Stomach smooth muscle (tissue), 2 donors: Measurements from ENCODE around the gene FAM83C.

Experiments
- H3K27ac ChIP-seq: one replicate; pipeline ENCODE4 v1.7.0; 2013; ENCODE audit warnings: mild to moderate bottlenecking, low read length, inconsistent platforms
- H3K27me3 ChIP-seq, 2 donors: one replicate each; pipeline ENCODE4 v1.7.0; 2013; ENCODE audit warnings: low read length in 2 of 2; ENCODE audit not compliant: insufficient read depth in 2 of 2, control insufficient read depth in 1 of 2
- H3K36me3 ChIP-seq, 2 donors: one replicate each; pipeline ENCODE4 v1.7.0; 2013; ENCODE audit warnings: low read length in 2 of 2; ENCODE audit not compliant: control insufficient read depth in 2 of 2, insufficient read depth in 2 of 2
- H3K4me1 ChIP-seq: one replicate; pipeline ENCODE4 v1.7.0; 2013; ENCODE audit warnings: low read length; ENCODE audit not compliant: control insufficient read depth, insufficient read depth
- H3K4me3 ChIP-seq, 2 donors: one replicate each; pipeline ENCODE4 v1.7.0; 2013; ENCODE audit warnings: low read length in 2 of 2
- H3K9ac ChIP-seq, 2 donors: one replicate each; pipeline ENCODE4 v1.7.0; 2013; ENCODE audit warnings: low read length in 2 of 2, mild to moderate bottlenecking in 1 of 2
- H3K9me3 ChIP-seq, 2 donors: one replicate each; pipeline ENCODE4 v1.7.0; 2013; ENCODE audit warnings: low read length in 2 of 2; ENCODE audit not compliant: control insufficient read depth in 2 of 2
- donor health status: healthy.
- donor health status: Pancreatic carcinoma.

Gene FAM83C

DNA sequence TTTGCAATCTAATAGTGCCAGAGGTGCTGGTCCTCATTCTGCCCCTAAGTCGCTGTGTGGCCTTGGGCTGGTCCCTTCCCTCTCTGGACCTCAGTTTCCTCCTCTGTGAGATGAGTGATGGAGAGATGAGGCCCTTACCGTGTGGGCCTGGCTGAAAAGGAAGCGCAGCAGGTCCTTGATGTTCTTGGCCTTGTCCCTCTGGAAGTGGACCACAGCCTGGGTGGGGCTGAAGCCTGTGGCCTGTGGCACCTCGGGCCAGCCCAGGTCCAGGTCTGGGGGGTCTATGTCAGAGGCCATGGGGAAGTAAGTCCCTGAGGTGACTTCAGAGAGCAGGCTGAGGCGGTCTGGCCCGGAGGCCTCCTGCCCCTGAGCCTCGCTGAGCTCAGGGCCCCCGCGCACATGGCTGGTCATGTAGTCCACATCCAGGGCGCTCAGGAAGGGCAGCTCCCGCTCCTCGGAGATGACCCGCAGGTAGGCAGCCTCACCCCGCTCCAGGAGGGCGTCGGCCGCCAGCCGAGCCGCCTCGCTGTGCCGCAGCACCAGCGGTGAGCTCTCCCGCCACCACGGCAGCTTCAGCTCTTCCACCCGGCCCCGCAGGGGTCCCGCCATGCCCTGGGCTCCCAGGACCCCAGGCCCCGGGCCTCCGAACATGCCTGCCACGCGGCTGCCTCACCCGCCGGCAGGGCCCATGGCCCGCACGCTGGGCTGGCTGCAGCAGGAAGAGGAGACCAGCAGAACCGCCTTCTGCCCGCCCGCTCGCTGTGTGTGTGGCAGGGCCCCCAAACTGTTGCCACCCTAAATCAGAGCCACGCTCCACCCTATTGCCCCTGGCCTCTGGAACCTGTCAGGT lies at the start of gene FAM83C:
Gene FAM83C (minus strand): TSS at position 772 of the 850 bp plus-strand sequence. CDS start 121 bp downstream, at position 651.
- peaks cover 5 to 8% of the 10 kb centered on the region in 2 donors for H3K27me3 ChIP-seq
- no peak within 1 kb of the TSS for H3K4me3 ChIP-seq

DNA sequence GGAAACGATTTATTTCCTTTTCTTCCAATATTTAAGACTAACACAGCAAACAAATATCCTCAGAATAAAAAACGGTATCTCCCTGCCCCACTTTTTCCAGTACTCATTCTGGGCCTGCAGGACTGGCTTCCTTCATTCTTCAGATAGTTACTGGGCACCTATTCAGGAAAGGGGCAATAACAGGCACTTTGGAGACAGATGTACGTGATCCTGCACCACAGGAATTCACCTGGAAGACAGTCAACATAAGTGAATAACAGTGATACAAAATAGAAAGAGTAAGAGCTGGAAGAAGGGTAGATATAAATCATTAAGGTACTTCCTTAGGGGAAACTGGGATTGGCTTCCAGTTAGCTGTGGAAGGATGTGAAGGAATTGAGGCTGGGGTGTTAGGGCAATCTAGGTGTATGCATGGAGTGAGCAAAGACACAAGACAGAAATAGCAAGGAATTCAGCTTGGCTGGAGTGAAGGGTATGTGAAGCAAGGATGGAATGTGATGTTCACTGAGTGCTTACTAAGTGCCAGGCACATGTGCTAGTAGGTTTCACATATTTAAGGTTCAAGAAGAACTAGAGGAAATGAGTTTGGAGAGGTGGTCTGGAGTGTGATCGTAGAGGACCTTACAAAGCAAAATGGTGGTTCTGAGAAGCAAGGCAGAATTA lies 49.3 kb upstream of the FAM83C start:
- no peaks in the 10 kb centered on the region for H3K27me3 ChIP-seq
- H3K4me1 ChIP-seq, result peaks cover 9% of the 10 kb centered on the region
- no peaks in the 10 kb centered on the region for H3K9me3 ChIP-seq
- peak overlapping the region; percentile 46 for H3K27ac ChIP-seq
- no peak overlapping the region for H3K9ac ChIP-seq
- peaks cover 16 to 20% of the 10 kb centered on the region in 2 donors for H3K36me3 ChIP-seq
- H3K4me3 ChIP-seq, result no peak overlapping the region

More for the DNA sequence above, at the start of gene FAM83C:
- H3K9ac ChIP-seq, result no peak within 1 kb of the TSS
- no peaks in the 10 kb centered on the region for H3K9me3 ChIP-seq
- H3K4me1 ChIP-seq, result no peaks in the 10 kb centered on the region
- H3K27ac ChIP-seq, result no peak within 1 kb of the TSS
- no peaks in the 10 kb centered on the region for H3K36me3 ChIP-seq

DNA sequence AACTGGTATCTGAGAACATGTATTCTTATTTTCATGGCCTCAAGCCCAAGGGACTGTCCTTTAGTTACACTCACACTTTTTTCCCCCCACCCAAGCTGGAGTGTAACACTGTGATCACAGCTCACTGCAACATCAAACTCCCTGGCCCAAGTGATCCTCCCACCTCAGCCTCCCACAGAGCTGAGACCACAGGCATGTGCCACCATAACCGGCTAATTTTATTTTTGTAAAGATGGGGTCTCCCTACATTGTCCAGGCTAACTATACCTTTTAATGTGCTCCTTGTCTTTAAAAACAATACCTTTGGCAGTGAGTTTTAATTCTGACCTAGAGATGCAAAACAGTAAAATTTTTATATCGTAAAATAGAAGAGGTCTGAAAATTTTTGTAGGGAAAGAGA lies 48.2 kb upstream of the FAM83C start:
- H3K9ac ChIP-seq, result no peak overlapping the region
- peaks cover 9 to 12% of the 10 kb centered on the region in 2 donors for H3K36me3 ChIP-seq
- H3K4me1 ChIP-seq, result peaks cover 9% of the 10 kb centered on the region
- peak overlapping the region; percentile 32 for H3K27ac ChIP-seq
- H3K27me3 ChIP-seq, result no peaks in the 10 kb centered on the region
- H3K4me3 ChIP-seq, result no peak overlapping the region
- no peaks in the 10 kb centered on the region for H3K9me3 ChIP-seq

DNA sequence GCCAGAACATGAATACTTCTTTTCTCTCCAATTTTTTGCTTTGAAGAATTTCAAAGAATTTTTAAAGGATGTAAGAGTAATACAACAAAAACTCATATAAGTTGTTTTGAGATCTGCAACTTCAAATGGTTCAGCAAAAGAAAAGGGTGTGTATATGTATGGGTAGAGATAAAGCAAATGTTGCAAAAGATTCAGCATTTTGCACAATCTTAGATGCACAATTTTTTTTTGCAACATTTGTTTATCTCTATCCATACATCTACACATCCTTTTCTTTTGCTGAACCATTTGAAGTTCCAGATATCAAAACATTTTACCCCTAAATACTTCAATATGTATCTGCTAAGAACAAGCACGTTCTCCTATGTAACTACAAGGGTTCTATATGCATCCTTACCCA lies 47.4 kb upstream of the FAM83C start:
- Histone ChIP-seq H3K27ac (no peak overlapping the region), H3K9me3 (no peaks in the 10 kb centered on the region), H3K36me3 (peaks cover 6 to 8% of the 10 kb centered on the region in 2 donors), H3K9ac (no peak overlapping the region), H3K4me3 (no peak overlapping the region), H3K4me1 (peaks cover 9% of the 10 kb centered on the region), H3K27me3 (no peaks in the 10 kb centered on the region)

DNA sequence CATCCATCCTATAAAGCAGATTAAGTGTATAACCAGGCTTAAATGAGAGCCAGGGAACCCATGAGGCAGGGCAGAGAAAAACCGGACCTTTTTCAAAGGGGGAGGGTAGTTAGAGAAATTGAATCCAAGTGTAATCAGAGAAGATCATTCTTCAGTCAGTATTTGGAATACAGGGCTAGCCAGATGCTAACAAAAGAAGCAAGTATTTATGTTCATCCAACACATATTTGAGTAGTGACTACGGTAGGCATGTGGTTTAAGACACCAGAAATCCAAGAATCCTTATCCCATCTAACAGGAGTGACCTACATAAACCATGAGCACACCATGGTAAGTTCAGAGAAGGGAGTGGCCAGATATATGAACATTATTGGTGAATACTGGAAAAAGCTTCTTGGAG lies 46.8 kb upstream of the FAM83C start:
- H3K9me3 ChIP-seq, result no peaks in the 10 kb centered on the region
- peaks cover 9% of the 10 kb centered on the region for H3K4me1 ChIP-seq
- H3K27ac ChIP-seq, result no peak overlapping the region
- H3K27me3 ChIP-seq, result no peaks in the 10 kb centered on the region
- H3K9ac ChIP-seq, result no peak overlapping the region
- H3K4me3 ChIP-seq, result peak overlapping the region in 1 of 2 donors; percentile 41
- peaks cover 0 to 6% of the 10 kb centered on the region in 2 donors for H3K36me3 ChIP-seq

DNA sequence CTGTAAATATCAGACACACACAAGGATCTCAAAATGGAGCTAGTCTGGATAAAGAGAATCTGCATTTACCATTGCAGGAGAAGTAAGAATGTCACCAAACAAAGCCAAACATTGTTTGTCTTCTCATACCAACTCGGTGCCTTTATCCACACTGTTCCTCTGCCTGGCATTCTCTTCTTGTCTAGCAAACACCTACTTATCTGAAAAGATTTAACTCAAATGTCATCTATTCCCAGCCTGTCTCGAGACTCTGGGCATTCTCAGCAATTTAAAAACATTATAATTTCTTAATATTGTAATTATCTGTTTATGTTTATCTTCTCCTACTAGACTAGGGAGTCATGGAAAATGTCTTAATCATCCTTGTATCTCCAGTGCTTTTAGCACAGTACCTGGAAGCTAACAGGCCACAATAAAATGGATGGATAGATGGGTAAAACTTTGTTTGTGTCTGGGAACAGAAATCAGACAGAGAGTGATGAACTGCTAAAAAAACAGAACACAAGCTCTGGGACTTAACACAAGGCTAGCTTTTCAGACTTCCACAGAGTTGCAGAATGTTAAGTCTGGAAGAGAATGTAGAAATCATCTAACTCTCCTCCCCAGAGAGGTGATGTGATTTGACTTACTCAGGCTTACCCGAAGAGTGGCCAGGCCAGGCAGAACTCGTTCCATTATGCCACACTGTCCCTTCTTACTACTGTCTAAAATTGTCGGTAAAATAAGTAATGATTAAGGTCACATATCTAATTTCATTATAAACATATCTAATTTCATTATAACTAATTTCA lies 42.3 kb upstream of the FAM83C start:
- peak overlapping the region; percentile 69 for H3K27ac ChIP-seq
- H3K9ac ChIP-seq, result peak overlapping the region in 1 of 2 donors; percentile 47
- H3K4me3 ChIP-seq, result peak overlapping the region in 1 of 2 donors; percentile 34
- no peaks in the 10 kb centered on the region for H3K36me3 ChIP-seq
- H3K4me1 ChIP-seq, result peaks cover 26% of the 10 kb centered on the region
- H3K27me3 ChIP-seq, result no peaks in the 10 kb centered on the region
- no peaks in the 10 kb centered on the region for H3K9me3 ChIP-seq

DNA sequence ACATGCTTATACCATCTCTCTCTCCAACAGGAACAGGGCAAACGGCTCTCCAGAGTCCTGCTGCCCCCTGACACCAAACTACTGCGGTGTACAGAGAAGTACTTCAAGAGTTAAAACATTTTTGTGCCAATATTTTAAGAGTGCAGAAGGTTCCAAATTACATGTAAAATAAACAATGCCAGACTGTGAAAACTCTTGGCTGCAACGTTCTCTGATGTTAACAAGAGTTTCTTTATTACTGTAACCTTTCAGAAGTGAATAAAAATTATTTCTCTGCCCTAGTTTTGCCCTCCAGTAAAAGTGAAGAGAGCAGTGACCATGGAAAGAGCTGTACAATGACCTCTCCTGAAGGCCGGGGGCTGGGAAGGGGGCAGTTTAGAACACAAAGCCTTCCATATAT lies 41.4 kb upstream of the FAM83C start:
- Histone ChIP-seq H3K36me3 (no peaks in the 10 kb centered on the region), H3K9ac (peak overlapping the region in 1 of 2 donors; percentile 47), H3K27me3 (no peaks in the 10 kb centered on the region), H3K27ac (peak overlapping the region; percentile 69), H3K4me3 (peak overlapping the region; percentile 34 to 36), H3K9me3 (no peaks in the 10 kb centered on the region), H3K4me1 (peaks cover 22% of the 10 kb centered on the region)

DNA sequence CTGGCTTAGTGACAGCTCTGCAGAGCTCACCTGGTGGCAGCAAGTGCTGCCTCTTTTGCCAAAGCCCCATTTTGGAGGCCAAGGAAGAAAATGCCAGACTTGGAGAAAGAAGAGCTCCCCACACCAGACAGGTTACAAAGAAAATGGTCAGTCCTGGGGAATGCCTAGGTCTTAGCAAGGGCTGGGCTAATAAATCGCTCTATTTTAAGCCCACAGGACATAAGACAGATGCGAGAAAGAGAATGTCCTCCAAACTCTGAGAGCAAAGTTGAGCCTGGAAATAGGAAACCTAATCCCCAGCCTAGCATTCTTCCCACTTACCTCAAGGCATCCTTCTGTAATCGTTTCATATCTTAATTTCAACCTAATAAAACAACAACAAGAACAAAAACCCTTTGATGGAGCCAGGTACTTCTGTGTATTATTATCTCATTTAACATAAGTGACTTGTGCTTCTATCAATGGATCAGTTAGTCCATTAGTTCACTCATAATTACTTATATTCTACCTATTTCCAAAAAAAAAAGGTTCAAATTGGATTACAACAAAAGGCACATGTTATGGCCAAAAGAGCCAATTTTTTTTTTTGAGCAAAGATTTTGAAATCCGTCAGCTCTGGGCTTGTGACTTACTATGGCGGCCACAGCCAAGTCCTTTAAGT lies 40.4 kb upstream of the FAM83C start:
- Histone ChIP-seq H3K9ac (no peak overlapping the region), H3K27ac (peak overlapping the region; percentile 69), H3K4me1 (peaks cover 22% of the 10 kb centered on the region), H3K27me3 (no peaks in the 10 kb centered on the region), H3K9me3 (no peaks in the 10 kb centered on the region), H3K4me3 (no peak overlapping the region), H3K36me3 (no peaks in the 10 kb centered on the region)

DNA sequence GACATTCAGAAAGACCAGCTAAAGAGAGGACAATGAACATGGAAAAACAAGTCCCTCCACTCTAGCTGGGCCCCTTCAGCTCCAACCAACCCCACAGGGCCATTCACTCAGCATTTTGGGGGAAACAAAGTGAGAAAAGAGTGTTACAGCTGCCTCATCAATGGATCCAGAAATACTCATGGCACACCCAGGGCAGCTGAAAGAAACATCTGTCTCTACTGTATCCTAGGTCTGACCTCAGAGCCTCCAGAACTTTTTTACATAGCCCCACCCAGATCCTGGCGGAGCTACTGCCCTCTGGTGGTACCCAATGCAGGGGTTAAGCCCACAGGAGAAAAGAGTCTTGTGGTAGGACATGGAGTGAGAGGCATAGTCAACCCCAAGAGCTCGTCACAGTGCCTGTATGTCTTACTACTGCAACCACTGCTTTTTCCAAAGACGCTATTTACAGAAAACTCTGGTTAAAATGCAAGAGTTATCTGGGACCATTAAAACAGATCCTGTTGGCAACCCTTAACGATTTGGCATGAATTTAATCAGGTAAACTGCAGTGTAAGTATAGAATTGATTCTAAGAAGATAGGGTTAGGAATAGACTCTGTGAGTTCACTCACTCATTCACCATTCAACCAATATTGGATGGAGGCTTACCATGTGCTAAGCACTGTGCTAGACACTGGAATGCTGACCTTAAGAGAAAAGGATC lies 37.4 kb upstream of the FAM83C start:
- Histone ChIP-seq H3K9me3 (no peaks in the 10 kb centered on the region), H3K27me3 (no peaks in the 10 kb centered on the region), H3K27ac (no peak overlapping the region), H3K4me1 (peaks cover 25% of the 10 kb centered on the region), H3K9ac (no peak overlapping the region), H3K36me3 (no peaks in the 10 kb centered on the region), H3K4me3 (no peak overlapping the region)

DNA sequence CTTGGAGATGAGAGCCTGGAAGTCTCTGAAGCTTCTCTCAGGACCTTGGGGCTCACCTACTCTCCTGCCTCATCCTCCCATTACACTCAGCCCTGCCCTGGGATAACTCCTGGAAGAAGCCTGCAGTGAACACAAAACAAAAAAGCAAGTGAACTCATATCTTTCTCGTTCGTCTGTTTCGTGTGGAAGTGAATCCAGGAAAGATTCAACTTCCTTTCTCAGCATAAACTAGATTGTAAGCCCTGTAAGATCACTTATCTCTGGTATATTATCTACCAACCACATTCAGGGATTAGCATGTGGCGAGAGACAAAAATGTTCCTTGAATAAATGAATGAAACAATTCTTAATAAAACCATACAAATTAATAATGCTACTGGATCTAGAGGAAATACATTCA lies 36.5 kb upstream of the FAM83C start:
- Histone ChIP-seq H3K27me3 (no peaks in the 10 kb centered on the region), H3K4me1 (peaks cover 24% of the 10 kb centered on the region), H3K9me3 (no peaks in the 10 kb centered on the region), H3K27ac (no peak overlapping the region), H3K36me3 (no peaks in the 10 kb centered on the region), H3K9ac (no peak overlapping the region), H3K4me3 (no peak overlapping the region)
